Measurements from ENCODE around the gene POP7.

- TF ChIP-seq CTCF (IDR thresholded peaks at IDR 0.05): no peak
- TF ChIP-seq POLR2A (IDR thresholded peaks at IDR 0.05): no peak
Measured at GRCh38 chr7:100694098-100694745, 11.7 kb upstream of the POP7 start, which contains the start of gene GIGYF1.
